Left renal cortex interstitium (tissue), 4 donors: Measurements from ENCODE around the gene CPLANE2. TPM values are rescaled to one million over a fixed set of nuclear protein-coding genes. Genes with fewer than 3 reads are reported as not detected.
"Not testable (repeated sequence)": the region's sequence is repeated elsewhere in the genome, so short reads cannot be mapped to it uniquely, and the experiment has no call there.

ENCODE experiments used
- DNase-seq, 4 donors: peaks; one replicate each; pipeline ENCODE4 v3.0.0-alpha.2; 2013; ENCODE audit warnings: low read depth in 4 of 4, low spot score in 2 of 4, missing footprints in 1 of 4
- polyA plus RNA-seq, 4 donors: library from polyadenylated mRNA; unstranded; fragments of 120-200 nt; gene quantifications; one replicate each; pipeline ENCODE4 v1.2.1, GENCODE V29; 2013; ENCODE audit not compliant: insufficient read length in 4 of 4

Gene CPLANE2
- polyA plus RNA-seq, 4 donors, result 4.7 to 7.2 (median 6.6) TPM

DNA sequence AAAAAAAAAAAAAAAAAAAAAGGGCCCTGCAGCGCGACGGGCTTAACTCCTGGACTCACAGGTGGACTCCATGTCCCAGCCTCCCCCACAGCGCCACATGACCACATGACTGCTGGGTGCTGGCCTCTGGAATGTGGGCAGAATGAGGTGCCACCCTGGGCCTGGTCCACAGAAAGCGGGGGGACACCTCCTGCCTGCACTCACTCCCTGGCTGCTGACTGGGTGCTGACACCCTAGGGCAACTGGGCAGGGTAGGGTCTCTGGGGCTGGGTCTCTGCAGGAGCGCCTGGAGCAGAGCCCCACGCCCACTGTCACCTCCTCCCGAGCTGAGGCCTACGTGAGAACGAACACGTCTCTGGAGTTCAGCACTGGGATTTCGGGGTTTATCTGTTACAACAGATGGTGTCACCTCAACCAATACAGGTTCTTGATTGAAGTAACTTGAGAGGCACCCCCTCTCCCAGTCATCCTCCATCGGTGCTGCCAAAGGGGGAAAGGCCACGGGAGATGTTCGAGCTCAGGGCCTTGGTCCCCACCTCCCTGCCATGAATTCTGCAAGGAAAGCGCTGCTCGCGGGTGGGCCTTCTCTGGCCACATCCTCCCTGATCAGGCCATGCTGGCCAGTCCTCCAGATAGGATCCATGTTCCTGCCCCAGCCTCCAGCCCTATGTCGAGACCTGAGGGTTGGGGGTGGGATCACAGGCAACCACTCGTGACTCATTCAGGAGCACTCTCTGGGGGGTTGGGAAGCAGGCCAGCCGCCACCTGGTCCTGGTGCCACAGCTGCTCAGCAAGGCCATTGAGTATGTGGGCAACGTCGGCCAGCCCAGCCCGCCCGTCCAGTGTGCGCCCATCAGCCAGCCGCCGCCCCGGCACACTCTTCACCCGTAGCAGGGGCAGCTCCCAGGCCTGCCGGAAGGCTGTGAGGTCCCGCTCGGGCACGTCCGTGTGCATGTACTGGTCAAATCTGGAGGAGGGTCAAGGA, 5.4 kb downstream of the CPLANE2 start:
- DNase-seq, result no peak

DNA sequence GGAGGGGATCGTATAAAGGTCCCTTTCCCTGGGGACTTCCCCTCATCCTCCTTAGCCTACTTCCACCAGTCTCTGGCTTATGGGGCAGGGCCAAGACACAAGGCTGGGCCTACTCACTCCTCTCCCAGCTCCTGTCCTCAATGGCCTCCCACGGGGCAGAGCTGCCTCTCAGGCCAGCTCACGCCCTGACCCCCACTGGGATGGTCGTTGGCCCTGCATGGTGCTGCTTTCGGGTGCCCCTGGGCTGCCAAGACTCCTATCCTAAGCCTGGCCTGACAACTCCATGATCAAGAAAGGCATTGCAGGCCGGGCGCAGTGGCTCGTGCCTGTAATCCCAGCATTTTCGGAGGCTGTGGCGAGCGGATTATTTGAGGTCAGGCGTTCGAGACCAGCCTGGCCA, 6.2 kb downstream of the CPLANE2 start:
- DNase-seq, result no peak

DNA sequence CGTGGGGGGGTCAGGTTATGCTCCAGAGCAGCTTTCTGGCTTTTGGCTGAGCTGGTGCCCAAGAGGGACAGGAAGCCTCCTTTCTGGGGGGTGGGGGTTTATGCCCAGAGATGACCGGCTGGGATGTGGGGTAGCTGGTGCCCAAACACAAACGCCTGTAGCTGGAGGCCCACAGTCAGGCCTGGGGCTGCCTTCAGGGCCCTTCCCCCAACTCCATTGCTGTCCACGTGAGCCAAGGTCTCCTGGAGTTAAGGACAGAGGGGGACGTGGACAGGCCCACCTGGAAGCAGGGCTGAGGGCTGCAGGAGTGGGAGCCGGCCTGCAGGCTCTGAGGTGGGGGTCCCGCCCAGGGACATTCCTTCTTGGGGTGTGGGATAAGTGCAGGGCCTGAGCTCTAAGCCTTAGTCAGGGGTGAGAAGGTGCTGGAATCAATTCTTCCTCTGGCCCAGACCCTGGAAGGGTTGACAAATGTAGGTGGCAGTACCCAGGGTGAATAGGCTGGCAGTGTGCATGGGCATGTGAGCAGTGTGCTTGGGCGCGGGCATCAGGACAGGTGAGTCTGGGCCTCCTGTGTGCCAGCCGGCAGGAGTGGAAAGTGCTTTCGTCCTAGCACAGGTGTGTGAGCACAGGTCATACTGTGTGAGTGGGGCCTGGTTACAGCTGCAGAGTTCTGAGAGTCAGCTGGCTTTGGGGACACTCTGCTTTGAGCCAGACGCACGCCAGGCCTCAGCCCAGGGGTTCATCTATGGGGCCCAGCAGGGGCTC, 6.8 kb downstream of the CPLANE2 start:
- no peak for DNase-seq

DNA sequence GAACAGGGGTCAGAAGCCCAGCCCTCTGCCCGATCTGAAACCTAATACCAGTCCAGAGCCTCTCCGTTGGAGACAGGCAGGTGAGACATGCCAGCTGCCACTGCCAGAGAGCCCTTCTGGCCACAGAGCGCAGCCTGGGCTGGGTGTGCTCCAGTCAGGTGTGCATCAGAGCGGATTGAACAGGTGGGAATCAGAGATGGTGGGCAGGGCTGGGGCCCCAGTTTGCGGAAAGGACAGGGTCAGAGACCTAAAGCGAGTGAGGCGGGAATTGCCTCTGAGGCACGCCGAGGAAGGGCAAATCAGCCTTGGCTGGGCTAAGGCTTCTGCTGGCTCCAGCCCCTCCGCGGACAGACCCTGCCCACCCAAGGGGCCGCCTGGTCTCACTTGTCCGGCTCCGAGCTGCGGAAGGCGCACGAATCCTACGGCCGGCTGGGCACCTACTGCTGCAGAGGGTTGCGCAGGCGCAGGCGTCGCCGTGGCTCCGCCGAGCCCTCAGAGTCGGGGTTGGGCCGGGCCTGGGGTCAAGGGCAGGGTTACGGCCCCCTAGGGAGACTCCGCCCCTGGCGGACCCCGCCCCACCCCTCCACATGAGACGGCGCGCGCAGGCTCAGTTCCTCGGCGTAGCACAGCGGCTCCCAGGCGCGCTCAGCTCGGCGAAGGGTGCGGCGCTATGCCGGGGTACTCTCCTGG, 10.3 kb downstream of the CPLANE2 start:
- DNase-seq, result no peak

DNA sequence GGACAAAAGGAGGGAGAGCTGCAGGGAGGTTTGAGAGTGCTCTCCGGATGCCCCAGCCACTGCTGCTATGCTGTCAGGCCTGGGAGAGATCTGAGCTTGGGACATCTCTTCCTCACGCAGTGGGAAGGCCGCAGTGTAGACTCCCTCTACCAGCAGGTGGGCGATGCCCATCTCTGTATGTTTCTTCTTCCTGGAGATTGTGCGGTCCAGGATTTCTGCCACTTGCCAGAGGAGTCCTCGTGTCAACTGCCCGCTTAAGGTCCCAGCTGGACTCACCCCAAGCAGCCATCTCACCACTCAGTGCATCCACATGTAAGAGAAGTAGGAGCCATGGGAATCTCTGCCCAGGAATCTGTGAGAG, 10.9 kb downstream of the CPLANE2 start:
- no peak for DNase-seq

DNA sequence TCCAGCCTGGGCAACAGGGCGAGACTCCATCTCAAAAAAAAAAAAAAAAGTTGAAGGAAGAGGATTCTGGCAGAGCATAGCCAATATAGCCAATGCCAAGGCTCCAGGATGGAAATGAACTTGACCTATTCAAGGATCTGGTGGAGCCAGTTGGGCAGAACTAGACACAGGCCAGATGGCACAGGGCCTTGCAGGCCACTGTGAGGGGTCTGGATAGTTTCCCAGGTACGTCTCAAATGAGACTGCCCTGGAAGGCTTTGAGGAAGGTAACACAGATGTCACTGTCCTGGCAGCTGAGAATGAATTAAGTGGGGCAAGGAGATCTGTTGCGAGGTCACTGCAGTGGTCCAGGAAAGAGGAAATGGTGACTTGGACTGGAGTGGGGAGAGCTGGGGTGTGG, 12.5 kb downstream of the CPLANE2 start:
- no peak for DNase-seq

DNA sequence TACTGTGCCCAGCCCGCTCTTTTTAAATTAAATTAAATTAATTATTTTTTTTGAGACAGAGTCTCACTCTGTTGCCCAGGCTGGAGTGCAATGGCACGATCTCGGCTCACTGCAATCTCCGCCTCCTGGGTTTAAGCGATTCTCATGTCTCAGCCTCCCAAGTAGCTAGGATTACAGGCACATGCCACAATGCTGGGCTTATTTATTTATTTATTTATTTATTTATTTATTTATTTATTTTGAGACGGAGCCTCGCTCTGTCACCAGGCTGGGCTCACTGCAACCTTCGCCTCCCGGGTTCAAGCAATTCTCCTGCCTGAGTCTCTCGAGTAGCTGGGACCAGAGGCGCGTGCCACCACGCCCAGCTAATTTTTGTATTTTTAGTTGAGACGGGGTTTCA, 14.3 kb downstream of the CPLANE2 start:
- DNase-seq, result not testable (repeated sequence)

DNA sequence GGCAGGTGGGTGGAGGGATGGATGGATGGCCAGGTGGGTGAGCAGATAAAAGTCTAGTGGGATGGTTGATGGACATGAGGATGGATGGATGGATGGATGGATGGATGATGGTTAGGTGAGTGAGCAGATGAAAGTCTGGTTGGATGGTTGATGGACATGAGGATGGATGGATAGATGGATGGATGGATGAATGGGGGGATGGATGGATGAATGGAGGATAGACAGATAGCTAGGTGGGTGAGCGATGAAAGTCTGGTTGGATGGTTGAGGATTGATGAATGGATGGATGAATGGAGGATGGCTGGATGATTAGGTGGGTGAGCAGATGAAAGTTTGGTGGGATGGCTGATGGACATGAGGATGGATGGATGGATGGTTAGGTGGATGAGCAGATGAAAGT, 15.5 kb downstream of the CPLANE2 start:
- no peak for DNase-seq

DNA sequence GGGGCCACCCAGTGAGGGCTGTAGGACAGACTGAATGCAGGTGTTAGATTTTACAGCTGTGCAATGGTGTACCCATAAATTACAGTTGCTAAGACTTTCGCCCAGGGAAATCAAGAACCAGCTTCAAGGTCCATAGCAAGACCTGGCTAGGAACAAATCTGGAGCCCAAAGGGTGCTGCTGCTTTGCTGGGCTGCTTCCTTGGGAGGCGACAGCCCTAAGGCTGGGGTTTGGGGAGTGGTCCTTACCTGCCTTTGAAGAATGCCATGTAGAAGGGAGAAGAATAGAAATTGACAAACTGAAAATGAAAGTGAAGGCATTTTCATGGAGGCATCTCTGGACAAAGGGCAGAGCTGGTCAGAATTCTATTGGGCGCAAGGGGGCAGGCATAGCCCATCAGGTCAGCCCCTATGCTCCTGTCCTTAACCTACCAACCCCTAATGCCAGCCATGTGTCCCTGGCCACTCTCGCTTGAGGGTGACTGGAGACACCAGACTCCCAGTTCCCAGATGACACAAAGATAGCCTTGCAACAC, 16.9 kb downstream of the CPLANE2 start:
- DNase-seq, result no peak

DNA sequence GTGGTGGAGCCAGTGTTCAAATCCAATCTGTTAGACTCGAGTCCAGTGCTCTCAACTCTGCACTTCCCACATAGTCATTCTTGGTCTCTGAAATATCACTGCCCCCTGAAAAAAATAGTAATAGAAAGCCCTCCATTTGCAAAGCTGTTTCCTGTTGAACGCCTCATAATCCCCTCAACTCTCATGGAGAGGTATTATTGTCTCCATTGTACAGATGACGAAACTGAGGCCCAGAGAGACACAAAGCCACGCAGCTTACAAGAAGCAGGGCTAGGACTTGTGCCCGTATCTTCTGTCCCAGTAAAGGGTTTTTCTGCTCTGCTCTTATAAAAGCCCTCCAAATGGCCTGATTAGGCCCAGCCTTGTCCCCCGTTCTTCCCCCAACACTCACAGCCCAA, 18.3 kb downstream of the CPLANE2 start:
- no peak for DNase-seq

DNA sequence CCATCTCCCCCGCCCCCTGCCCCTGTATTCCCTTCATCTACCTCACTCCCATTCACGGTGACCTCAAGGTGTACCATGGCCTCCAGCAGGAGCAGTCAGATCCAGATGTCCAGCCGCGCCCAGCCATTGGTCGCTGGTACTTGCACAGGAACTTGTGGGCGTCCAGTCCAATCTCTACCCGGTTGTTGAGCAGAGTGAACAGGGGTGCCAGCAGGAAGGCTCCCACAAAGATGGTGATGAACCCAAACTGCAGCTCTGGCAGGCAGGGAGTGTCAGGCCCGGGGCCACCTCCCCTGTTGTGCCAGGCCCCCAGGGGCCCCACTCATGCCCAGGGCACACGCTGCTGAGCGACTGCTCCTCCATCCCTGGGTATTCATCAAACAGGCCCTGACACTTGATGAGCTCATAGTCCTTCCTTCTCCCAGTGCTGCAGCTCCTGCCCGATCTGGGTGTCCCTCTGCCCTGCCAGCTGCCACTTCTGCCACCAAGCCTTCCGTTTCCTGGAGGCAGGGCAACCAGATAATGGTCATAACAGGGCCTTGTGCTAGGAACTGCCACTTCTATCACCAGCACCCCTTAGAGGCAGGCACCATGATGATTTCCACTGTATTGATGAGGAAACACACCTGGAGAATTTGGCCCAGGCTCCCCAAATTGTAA, 18.8 kb downstream of the CPLANE2 start:
- DNase-seq, result no peak

DNA sequence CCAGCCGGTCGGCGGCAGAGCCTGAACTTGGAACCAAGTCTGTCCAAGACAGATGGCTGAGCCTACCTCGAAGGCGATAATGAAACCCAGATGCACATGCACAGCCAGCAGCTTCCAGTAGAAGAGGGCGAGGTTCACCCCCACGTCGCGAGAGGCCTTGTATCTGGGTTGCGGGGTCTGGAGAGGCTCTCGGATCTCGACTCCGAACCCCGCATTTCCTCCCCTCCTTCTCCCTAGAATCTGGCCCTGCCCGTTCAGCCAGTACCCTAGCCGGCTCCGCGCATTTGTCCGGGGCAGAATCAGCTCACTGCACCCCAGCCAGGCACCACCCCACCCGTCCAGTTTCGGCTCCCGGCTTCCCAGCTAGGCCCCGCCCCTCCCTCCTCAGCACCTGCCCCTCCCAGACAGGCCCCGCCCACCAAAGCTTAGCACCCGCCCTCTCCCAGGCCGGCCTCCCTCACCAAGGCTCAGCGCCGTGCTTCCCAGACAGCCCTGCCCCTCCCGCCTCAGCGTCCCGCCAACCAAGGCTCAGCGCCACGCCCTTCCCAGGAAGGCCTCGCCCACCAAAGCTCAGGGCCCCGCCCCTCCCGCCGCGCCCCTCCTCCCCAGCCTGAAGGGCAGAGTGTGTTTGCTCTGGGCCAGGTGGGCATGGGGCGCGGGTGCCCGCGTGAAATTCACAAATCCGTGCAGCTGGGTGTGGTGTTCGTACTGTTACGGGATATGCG, 19.8 kb downstream of the CPLANE2 start:
- DNase-seq, result peak in 3 of 4 donors; percentile 82 to 90 (median 86)

DNA sequence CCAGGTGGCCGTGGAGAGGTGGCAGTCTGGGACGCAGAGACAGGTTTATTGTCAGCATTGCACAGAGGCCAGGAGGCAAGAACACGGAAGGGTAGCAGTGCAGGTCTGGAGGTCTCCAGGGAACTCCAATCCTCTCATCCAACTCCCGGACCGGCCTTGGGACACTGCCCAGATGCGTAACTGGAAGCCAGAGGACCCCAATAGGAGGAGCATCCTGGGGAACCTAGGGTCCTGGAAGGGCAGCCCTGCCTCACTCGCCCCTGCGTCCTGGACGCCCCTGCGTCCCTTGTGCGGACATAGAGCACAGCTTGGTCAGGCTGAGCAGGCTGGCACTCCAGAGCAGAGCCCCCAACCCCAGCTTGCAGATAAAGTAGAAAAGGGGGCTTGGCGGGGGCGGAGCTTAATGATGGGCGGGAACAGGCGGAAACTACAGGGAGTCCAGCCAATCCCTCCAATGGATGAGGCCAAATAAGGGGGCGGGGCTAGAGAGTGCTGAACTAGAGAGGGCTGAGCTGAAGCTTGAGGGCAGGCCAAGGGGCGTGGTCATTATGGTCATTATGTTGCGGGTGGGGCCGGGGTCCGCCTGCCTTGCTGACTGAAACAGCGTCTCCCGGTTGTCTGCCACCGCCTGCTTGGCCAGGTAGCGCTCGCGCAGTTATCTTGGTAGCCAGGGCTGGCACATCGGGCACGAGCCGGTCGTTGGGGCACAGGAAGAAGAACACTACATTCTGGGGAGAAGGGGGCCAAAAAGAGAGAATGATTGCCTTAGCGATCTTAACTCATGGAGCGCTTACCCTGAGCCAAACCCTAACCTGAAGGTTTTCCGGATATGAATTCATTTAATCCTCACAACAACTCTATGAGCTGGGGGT, 20.9 kb downstream of the CPLANE2 start:
- peak in 1 of 4 donors; percentile 89 for DNase-seq

DNA sequence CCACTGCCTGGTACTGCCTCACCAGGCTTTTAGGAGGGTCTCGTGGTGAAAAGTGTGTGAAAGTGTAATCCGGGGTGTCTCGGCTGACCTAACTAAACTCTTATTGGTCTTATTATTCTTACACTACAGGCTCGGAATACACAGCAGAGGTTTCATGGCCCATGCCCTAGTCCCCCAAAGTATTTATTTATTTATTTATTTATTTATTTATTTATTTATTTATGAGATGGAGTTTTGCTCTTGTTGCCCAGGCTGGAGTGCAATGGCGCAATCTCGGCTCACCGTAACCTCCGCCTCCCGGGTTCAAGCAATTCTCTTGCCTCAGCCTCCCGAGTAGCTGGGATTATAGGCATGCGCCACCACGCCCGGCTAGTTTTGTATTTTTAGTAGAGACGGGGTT, 21.7 kb downstream of the CPLANE2 start:
- not testable (repeated sequence) for DNase-seq

DNA sequence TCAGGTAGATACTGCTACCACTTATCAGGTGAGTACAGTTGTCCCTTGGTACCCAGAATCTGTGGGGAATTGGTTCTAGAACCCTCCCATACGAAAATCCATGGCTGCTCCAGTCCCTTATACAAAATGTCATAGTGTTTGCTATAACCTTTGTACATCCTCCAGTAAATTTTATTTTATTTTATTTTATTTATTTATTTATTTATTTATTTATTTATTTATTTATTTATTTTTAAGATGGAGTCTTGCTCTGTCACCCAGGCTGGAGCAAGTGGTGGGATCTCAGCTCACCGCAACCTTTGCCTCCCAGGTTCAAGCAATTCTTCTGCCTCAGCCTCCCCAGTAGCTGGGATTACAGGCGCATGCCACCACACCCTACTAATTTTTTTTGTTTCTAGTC, 23.4 kb downstream of the CPLANE2 start:
- DNase-seq, result not testable (repeated sequence)

DNA sequence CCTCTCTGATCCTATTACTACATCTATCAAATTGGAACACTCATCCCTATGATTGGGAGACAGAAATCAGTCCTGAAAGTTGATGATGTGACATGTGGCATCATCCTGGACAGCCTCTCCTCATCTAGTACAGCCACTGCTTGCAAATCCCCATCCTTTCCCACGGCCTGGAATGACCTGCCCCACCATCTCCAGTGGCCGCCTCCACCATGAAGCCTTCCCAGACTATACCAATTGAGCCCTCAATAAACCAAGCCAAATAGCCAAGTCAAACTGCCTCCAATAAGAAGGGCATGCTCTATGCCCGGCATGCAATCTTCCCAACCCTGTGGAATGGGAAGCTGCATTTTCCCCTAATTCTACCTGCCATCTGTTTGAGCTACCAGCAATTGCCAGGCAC, 24.0 kb downstream of the CPLANE2 start:
- DNase-seq, result no peak

DNA sequence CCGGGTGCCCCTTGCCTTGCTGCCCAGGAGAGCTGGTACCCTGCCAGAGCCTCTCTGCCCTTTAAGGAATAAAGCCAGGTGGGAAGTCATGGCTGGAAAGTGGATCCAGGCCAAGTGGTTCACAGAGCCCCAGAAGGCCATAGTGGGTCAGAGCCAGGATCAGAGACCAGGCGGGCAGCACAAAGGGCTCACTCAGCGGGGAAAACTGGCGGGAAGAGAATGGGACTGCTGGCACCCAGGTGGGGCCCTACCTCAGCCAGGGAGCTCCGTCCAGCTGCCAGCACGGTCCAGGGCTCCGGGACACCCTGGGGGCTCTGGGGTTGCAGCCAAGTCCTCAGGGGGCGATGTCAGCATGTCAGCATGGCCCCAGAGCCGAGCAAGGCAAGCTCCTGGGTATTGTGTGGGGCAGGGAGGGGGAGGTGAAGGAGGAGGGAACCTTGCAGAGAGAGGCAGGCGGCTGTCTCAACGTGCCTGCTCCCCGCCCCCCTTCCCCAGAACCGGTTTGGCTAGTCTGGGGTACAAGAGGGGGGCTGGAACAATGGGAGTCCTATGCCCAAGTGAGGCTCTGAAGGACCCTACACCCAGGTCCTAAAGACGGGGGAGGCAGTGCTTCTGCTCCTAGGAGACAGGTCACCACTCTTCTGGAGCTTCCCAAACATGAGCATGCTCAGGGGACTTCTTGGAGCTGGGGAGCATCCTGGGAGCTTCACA, 24.6 kb downstream of the CPLANE2 start, which contains the start of gene ARHGEF19:
Gene ARHGEF19, minus strand, starts transcription at position 402 of the 711 bp plus-strand sequence. CDS start 3,598 bp downstream, outside the sequence.
- DNase-seq, result no peak

DNA sequence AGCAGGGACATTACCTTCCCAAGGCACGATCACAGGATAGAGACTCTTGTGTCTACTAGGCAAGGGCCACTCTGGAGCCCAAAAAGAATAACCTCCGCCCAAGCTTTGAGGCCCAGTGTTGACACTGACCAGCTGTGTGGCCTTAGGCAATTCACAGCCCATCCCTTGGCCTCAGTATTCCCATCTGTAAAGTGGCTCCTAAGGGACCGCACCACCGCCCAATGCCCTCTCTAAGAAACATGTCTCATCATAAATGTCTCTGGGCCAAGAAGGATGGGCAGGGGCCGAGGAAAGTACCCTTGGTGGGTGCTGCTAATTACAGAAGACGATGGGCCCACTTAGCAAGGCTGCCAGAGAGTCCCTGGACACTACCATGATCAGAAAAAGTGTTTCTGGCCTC, 25.2 kb downstream of the CPLANE2 start:
- DNase-seq, result no peak
